PC-9 (cell line): ENCODE data around the gene WWC2. TPM values are rescaled to one million over a fixed set of nuclear protein-coding genes. Genes with fewer than 3 reads are reported as not detected.

ENCODE experiments used
- BruUV-seq: library from RNA; stranded (reverse); fragments of 400-500 nt; replicated peaks from 2 replicates; lab custom pipeline; 2021; lab: Mats Ljungman, UMichigan
- CTCF ChIA-PET: fragments of 300-600 bp; sonication (Branson Sonifier 250); formaldehyde crosslinking; loops from one replicate; lab custom pipeline; 2022; ENCODE audit warnings: antibody characterized with exemption; lab: Charles Lee
- POLR2A ChIA-PET: fragments of 300-600 bp; sonication (Branson Sonifier 250); formaldehyde crosslinking; loops from one replicate; lab custom pipeline; 2022; ENCODE audit warnings: antibody characterized with exemption; ENCODE audit not compliant: unreplicated experiment; lab: Charles Lee
- DNase-seq, 2 experiments: peaks; one replicate each; pipeline versions ENCODE4 v3.0.0 to v3.0.0-alpha.2; 2015 to 2022; ENCODE audit warnings: mixed read lengths in 1 of 2
- H2AFZ ChIP-seq: fragments of 200-600 bp; sonication (generic); 2 replicates; pipeline ENCODE4 v1.8.1; 2017; ENCODE audit warnings: antibody characterized with exemption
- H3F3A ChIP-seq: fragments of 200-600 bp; sonication (generic); 2 replicates; pipeline ENCODE4 v1.8.1; 2017; ENCODE audit warnings: antibody characterized with exemption, mild to moderate bottlenecking, low read depth; ENCODE audit not compliant: insufficient read depth
- H3K27ac ChIP-seq: fragments of 200-600 bp; sonication (generic); 2 replicates; pipeline ENCODE4 v1.6.1; 2016; ENCODE audit warnings: mixed run types
- H3K27me3 ChIP-seq: fragments of 200-600 bp; sonication (generic); 2 replicates; pipeline ENCODE4 v1.6.1; 2016; ENCODE audit warnings: low read depth, mixed run types; ENCODE audit not compliant: insufficient read depth
- H3K36me3 ChIP-seq: fragments of 200-600 bp; sonication (generic); 2 replicates; pipeline ENCODE4 v1.6.1; 2016; ENCODE audit warnings: low read depth, mixed run types
- H3K4me1 ChIP-seq: fragments of 200-600 bp; sonication (generic); replicated peaks from 2 replicates; pipeline ENCODE4 v1.6.1; 2016; ENCODE audit warnings: mixed run types; ENCODE audit not compliant: insufficient read depth
- H3K4me2 ChIP-seq: fragments of 200-600 bp; sonication (generic); 2 replicates; pipeline ENCODE4 v1.6.1; 2017; ENCODE audit warnings: mixed run types
- H3K4me3 ChIP-seq: fragments of 200-600 bp; sonication (generic); 2 replicates; pipeline ENCODE4 v1.6.1; 2016; ENCODE audit warnings: mixed run types
- H3K79me2 ChIP-seq: fragments of 200-600 bp; sonication (generic); 2 replicates; pipeline ENCODE4 v1.6.1; 2017; ENCODE audit warnings: low read depth, mixed run types
- H3K9me2 ChIP-seq: fragments of 200-600 bp; sonication (generic); 2 replicates; pipeline ENCODE4 v1.8.1; 2017; ENCODE audit warnings: mild to moderate bottlenecking; ENCODE audit not compliant: insufficient read depth
- H3K9me3 ChIP-seq: fragments of 200-600 bp; sonication (generic); 2 replicates; pipeline ENCODE4 v1.8.1; 2016; ENCODE audit warnings: low read depth; ENCODE audit not compliant: insufficient read depth
- H4K20me1 ChIP-seq: fragments of 200-600 bp; sonication (generic); 2 replicates; pipeline ENCODE4 v1.8.1; 2017; ENCODE audit not compliant: insufficient read depth
- EZH2 ChIP-seq: fragments of 200-600 bp; sonication (generic); IDR thresholded peaks from 2 replicates; pipeline ENCODE4 v1.8.0; 2017; ENCODE audit warnings: antibody characterized with exemption, low read depth
- intact Hi-C: fragments of 100-400 bp; cut with micrococcal nuclease; formaldehyde crosslinking; loops from one replicate; pipeline ENCODE4 v1.10.0; 2022; ENCODE audit not compliant: unreplicated experiment
- total RNA-seq: library from RNA; stranded (reverse); gene quantifications from 2 replicates; pipeline ENCODE4 v1.2.3, GENCODE V29; 2021
- TF ChIP-seq, protein P1 (sequence below): fragments of 200-600 bp; sonication (generic); conservative IDR thresholded peaks from 2 replicates; pipeline ENCODE4 v1.6.1; 2017; ENCODE audit warnings: mixed run types, antibody characterized with exemption, mild to moderate bottlenecking, moderate library complexity

The WWC2 gene
- total RNA-seq, 1 experiment from 2014 or later = 42.3 TPM

DNA sequence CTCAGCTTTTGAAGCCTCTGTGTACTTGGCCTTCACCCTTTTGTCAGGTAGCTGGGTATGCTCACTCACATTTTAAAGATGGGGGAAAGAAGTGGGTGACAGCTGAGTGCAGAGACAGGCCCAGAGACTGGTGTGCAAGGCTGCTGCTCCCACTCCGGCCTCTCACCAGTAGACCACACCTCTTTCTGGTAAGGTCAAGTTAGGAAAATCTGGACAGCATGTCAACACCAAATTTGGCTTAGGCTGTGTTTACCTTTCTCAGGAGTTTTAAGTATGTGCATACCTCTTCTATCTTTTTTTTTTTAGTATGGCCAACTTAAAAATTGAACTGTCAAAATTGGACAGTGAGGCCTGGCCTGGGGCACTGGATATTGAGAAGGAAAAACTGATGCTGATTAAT is 154.4 kb downstream of the WWC2 start:
- no peaks in the 10 kb centered on the region for H3K27me3 ChIP-seq
- H3K27ac ChIP-seq = no peak overlapping the region
- no peak overlapping the region for H2AFZ ChIP-seq
- H4K20me1 ChIP-seq = no peaks in the 10 kb centered on the region
- H3K9me2 ChIP-seq = no peaks in the 10 kb centered on the region
- intact Hi-C loops = no loop called here
- ChIA-PET POLR2A (no interaction called here), CTCF (interaction anchor here (0.6 kb wide), 1 partner anchor 340 kb away, joined by 3 read pairs; no protein-coding TSS in a partner anchor)
- no peaks in the 10 kb centered on the region for H3K79me2 ChIP-seq
- DNase-seq = no peak
- H3K4me2 ChIP-seq = no peak overlapping the region
- H3K36me3 ChIP-seq = no peaks in the 10 kb centered on the region
- H3F3A ChIP-seq = no peaks in the 10 kb centered on the region
- TF ChIP-seq, protein P1, sequence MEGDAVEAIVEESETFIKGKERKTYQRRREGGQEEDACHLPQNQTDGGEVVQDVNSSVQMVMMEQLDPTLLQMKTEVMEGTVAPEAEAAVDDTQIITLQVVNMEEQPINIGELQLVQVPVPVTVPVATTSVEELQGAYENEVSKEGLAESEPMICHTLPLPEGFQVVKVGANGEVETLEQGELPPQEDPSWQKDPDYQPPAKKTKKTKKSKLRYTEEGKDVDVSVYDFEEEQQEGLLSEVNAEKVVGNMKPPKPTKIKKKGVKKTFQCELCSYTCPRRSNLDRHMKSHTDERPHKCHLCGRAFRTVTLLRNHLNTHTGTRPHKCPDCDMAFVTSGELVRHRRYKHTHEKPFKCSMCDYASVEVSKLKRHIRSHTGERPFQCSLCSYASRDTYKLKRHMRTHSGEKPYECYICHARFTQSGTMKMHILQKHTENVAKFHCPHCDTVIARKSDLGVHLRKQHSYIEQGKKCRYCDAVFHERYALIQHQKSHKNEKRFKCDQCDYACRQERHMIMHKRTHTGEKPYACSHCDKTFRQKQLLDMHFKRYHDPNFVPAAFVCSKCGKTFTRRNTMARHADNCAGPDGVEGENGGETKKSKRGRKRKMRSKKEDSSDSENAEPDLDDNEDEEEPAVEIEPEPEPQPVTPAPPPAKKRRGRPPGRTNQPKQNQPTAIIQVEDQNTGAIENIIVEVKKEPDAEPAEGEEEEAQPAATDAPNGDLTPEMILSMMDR = no peak
- TF ChIP-seq EZH2 = no peak
- no peaks in the 10 kb centered on the region for H3K9me3 ChIP-seq
- H3K4me3 ChIP-seq = no peak overlapping the region
- no TSS peak for BruUV-seq
- H3K4me1 ChIP-seq = no peaks in the 10 kb centered on the region

DNA sequence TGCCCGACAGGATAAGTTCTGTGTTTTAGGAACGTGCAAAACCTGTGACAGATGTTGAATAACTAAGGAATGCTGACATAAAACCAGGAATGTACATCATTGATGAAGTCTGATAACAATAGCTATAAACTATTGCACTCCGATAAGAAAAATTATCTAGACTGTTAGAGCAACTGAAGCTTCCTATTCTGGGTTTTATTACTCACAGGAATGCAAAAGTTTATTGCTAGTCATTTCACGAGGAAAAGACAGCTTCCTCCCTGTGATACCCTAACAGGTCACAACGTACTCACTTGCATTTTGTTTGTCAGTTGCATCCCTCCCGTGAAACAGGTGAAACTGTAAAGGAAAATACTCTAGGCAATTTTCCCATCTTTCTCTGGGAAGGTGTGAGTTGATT is 155.1 kb downstream of the WWC2 start:
- CTCF ChIA-PET = interaction anchor here (0.6 kb wide), 1 partner anchor 341 kb away, joined by 3 read pairs; no protein-coding TSS in a partner anchor
- Histone ChIP-seq H3K36me3 (no peaks in the 10 kb centered on the region), H3K27ac (no peak overlapping the region), H3K9me2 (no peaks in the 10 kb centered on the region), H2AFZ (no peak overlapping the region), H3F3A (no peaks in the 10 kb centered on the region), H3K79me2 (no peaks in the 10 kb centered on the region), H3K9me3 (no peaks in the 10 kb centered on the region), H3K4me1 (no peaks in the 10 kb centered on the region), H3K27me3 (no peaks in the 10 kb centered on the region), H4K20me1 (no peaks in the 10 kb centered on the region), H3K4me3 (no peak overlapping the region), H3K4me2 (no peak overlapping the region)
- no peak for TF ChIP-seq EZH2
- TF ChIP-seq, protein P1 = no peak
- no peak for DNase-seq
- POLR2A ChIA-PET = interaction anchor here (0.7 kb wide), 1 partner anchor 526 kb away, joined by 5 read pairs; no protein-coding TSS in a partner anchor
- no TSS peak for BruUV-seq
- intact Hi-C loops = no loop called here

GRCh38 chr4:183255487-183255886 is 156.4 kb downstream of the WWC2 start:
- H3K27me3 ChIP-seq = no peaks in the 10 kb centered on the region
- CTCF ChIA-PET = interaction anchor here (1.3 kb wide), 1 partner anchor 182 kb away, joined by 13 read pairs; no protein-coding TSS in a partner anchor
- intact Hi-C loops = no loop called here
- H3K9me2 ChIP-seq = no peaks in the 10 kb centered on the region
- H3K4me1 ChIP-seq = no peaks in the 10 kb centered on the region
- no peak overlapping the region for H3K4me2 ChIP-seq
- no peaks in the 10 kb centered on the region for H3K79me2 ChIP-seq
- H3F3A ChIP-seq = no peaks in the 10 kb centered on the region
- POLR2A ChIA-PET = interaction anchor here (0.5 kb wide), 1 partner anchor 107 kb away, joined by 8 read pairs; no protein-coding TSS in a partner anchor
- no peak overlapping the region for H3K4me3 ChIP-seq
- H3K36me3 ChIP-seq = no peaks in the 10 kb centered on the region
- no peak overlapping the region for H2AFZ ChIP-seq
- H4K20me1 ChIP-seq = no peaks in the 10 kb centered on the region
- H3K9me3 ChIP-seq = no peaks in the 10 kb centered on the region
- TF ChIP-seq EZH2 = no peak
- TF ChIP-seq, protein P1 = no peak
- BruUV-seq = no TSS peak
- no peak overlapping the region for H3K27ac ChIP-seq
- DNase-seq = no peak
